Glutamatergic neuron (in vitro differentiated cells): Measurements from ENCODE around the gene ARHGAP32. TPM values are rescaled to one million over a fixed set of nuclear protein-coding genes. Genes with fewer than 3 reads are reported as not detected.
"Not testable (repeated sequence)": the region's sequence is repeated elsewhere in the genome, so short reads cannot be mapped to it uniquely, and the experiment has no call there.

Experiments used
- DNase-seq: peaks from one replicate; pipeline ENCODE4 v3.0.0; 2022
- H3K27ac Mint-ChIP-seq: one replicate; pipeline ENCODE4 v1.8.0; 2020; ENCODE audit warnings: mild to moderate bottlenecking, mixed read lengths, inconsistent platforms; ENCODE audit not compliant: unreplicated experiment
- H3K27me3 Mint-ChIP-seq: one replicate; pipeline ENCODE4 v1.8.0; 2020; ENCODE audit warnings: mild to moderate bottlenecking, moderate library complexity, mixed read lengths, inconsistent platforms; ENCODE audit not compliant: unreplicated experiment
- H3K36me3 Mint-ChIP-seq: one replicate; pipeline ENCODE4 v1.8.0; 2020; ENCODE audit warnings: mild to moderate bottlenecking, mixed read lengths, inconsistent platforms; ENCODE audit not compliant: unreplicated experiment
- H3K4me1 Mint-ChIP-seq: one replicate; pipeline ENCODE4 v1.8.0; 2020; ENCODE audit warnings: mild to moderate bottlenecking, low read depth, mixed read lengths, inconsistent platforms; ENCODE audit not compliant: unreplicated experiment
- H3K4me3 Mint-ChIP-seq: one replicate; pipeline ENCODE4 v1.8.0; 2020; ENCODE audit warnings: mild to moderate bottlenecking, mixed read lengths, inconsistent platforms; ENCODE audit not compliant: unreplicated experiment
- H3K9me3 Mint-ChIP-seq: one replicate; pipeline ENCODE4 v1.8.0; 2020; ENCODE audit warnings: mild to moderate bottlenecking, moderate library complexity, mixed read lengths, inconsistent platforms; ENCODE audit not compliant: unreplicated experiment
- total RNA-seq: library from RNA; stranded (reverse); fragmentation: NEBNext Ultra II Directional; extraction: Animal tissue kit (Norgen Biotek cat#: 25700); gene quantifications from one replicate; pipeline ENCODE4 v1.2.1, GENCODE V29; 2021; ENCODE audit not compliant: unreplicated experiment
- TF ChIP-seq, protein P1 (sequence below): fragments of 200-600 bp; sonication (generic); IDR thresholded peaks from one replicate; pipeline ENCODE4 v1.5.0; 2021; ENCODE audit not compliant: partially characterized antibody, unreplicated experiment

The ARHGAP32 gene
- total RNA-seq, 1 donor from 2014 or later = 45.3 TPM

DNA sequence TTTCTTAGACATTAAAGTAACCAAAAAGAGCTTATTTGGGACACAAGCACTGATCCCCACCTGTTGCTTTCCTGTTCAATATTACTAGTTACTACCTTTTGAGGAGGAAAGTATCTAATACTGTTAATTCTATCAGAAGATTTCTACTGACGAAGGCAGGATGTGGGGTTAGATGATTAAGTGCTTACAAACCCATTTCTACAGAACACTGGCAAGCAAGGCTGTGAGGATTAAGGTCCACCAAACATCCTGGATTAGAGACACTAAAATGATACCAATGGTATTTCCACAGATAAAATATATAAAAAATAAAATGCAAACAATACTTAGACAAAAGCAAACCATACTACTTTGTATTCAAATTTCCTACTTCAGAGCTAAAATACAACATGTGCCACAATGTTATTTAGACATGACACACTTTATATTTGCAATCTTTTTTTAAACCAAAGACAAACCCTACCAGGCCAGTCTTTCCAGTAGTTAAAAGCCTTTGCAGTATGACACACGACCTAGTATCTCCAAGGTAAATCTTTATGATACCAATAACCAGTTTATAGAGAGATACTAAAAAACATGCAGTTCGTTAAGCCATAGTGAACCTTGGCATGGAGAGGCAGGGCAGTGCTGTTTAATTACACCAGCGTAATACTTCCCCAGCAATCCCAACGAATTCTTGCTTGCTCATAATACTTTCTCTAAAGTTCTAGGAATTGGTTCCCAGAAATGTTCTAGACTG, 178.2 kb downstream of the ARHGAP32 start:
- Mint-ChIP-seq H3K4me3 (no peak overlapping the region), H3K4me1 (no peaks in the 10 kb centered on the region), H3K36me3 (no peaks in the 10 kb centered on the region), H3K27me3 (no peaks in the 10 kb centered on the region), H3K27ac (no peak overlapping the region), H3K9me3 (no peaks in the 10 kb centered on the region)
- TF ChIP-seq, protein P1, sequence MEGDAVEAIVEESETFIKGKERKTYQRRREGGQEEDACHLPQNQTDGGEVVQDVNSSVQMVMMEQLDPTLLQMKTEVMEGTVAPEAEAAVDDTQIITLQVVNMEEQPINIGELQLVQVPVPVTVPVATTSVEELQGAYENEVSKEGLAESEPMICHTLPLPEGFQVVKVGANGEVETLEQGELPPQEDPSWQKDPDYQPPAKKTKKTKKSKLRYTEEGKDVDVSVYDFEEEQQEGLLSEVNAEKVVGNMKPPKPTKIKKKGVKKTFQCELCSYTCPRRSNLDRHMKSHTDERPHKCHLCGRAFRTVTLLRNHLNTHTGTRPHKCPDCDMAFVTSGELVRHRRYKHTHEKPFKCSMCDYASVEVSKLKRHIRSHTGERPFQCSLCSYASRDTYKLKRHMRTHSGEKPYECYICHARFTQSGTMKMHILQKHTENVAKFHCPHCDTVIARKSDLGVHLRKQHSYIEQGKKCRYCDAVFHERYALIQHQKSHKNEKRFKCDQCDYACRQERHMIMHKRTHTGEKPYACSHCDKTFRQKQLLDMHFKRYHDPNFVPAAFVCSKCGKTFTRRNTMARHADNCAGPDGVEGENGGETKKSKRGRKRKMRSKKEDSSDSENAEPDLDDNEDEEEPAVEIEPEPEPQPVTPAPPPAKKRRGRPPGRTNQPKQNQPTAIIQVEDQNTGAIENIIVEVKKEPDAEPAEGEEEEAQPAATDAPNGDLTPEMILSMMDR = no peak
- no peak for DNase-seq

GRCh38 chr11:129012880-129013279, 179.2 kb downstream of the ARHGAP32 start:
- TF ChIP-seq, protein P1 = no peak
- Mint-ChIP-seq H3K27ac (no peak overlapping the region), H3K4me1 (no peaks in the 10 kb centered on the region), H3K4me3 (no peak overlapping the region), H3K9me3 (no peaks in the 10 kb centered on the region), H3K27me3 (no peaks in the 10 kb centered on the region), H3K36me3 (no peaks in the 10 kb centered on the region)
- no peak for DNase-seq

- TF ChIP-seq, protein P1 = no peak
- H3K4me3 Mint-ChIP-seq = no peak overlapping the region
- no peak for DNase-seq
- H3K4me1 Mint-ChIP-seq = no peaks in the 10 kb centered on the region
- no peak overlapping the region for H3K27ac Mint-ChIP-seq
- peaks cover 20% of the 10 kb centered on the region for H3K36me3 Mint-ChIP-seq
- H3K9me3 Mint-ChIP-seq = peaks cover 10% of the 10 kb centered on the region
- H3K27me3 Mint-ChIP-seq = no peaks in the 10 kb centered on the region
These were observed 186.0 kb downstream of the ARHGAP32 start for GRCh38 chr11:129006161-129006560.

DNA sequence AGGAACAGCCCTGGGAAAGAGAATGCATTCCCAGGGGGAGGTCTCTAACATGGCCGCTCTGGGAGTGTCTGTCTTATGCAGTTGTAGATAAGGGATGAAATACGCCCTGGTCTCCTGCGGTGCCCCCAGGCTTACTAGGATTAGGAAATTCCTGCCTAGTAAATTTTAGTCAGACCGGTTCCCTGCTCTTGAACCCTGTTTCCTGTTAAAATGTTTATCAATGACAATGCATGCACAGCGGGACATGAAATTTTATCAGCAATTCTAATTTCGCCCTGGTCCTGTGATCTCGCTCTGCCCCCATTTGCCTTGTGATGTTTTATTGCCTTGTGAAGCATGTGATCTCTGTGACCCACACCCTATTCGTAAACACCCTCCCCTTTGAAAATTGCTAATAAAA, 193.0 kb downstream of the ARHGAP32 start:
- not testable (repeated sequence) for H3K4me1 Mint-ChIP-seq, H3K9me3 Mint-ChIP-seq, H3K27ac Mint-ChIP-seq, H3K4me3 Mint-ChIP-seq, DNase-seq, H3K27me3 Mint-ChIP-seq
- H3K36me3 Mint-ChIP-seq = peaks cover 30% of the 10 kb centered on the region

DNA sequence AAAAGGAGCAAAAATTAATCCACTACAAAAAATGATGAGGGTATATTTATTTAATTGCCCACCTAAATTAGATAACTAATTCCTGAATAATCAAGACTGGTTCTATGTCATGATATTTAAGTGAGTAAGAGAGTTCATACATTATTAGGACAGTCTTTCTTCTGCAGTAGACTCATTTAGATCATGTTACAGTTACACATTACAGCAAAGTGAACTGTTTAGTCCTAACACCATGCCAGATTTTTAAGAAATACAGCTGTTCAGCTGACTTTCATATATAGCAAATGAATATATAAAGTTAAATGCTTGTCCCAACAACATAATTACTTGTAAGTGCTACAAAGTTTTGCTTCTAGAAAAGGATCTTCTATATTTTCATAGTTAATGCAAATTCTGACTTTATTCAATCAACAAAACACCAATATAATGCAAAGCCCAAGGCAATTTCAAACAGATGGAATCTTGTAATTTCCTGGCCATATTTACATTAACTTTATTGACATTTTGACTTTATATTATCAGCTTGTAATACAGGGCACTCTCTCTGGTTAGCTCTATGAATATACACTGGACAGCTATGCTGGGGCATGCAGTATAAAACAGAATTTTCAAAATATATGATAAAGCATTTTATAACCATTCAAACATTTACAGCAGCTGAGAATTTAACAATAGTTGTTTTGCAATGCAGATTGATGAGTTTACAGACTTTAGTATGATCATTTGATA, 203.7 kb downstream of the ARHGAP32 start:
- Mint-ChIP-seq H3K9me3 (peaks cover 1% of the 10 kb centered on the region), H3K27me3 (peaks cover 2% of the 10 kb centered on the region), H3K4me1 (no peaks in the 10 kb centered on the region), H3K4me3 (no peak overlapping the region), H3K36me3 (no peaks in the 10 kb centered on the region), H3K27ac (no peak overlapping the region)
- TF ChIP-seq, protein P1 = no peak
- no peak for DNase-seq
